NB4 (cell line): ENCODE measurements around the gene DLG5.

Source experiments
- MYC ChIP-seq: IDR thresholded peaks from 2 replicates; pipeline ENCODE4 v1.6.1; 2011; ENCODE audit warnings: low read depth, low read length
- POLR2A ChIP-seq: IDR thresholded peaks from 2 replicates; pipeline ENCODE4 v1.6.1; 2011; ENCODE audit warnings: mild to moderate bottlenecking; ENCODE audit not compliant: insufficient read length; ENCODE audit errors: extremely low read depth
- TF ChIP-seq, protein P1 (sequence below): IDR thresholded peaks from one replicate; pipeline ENCODE4 v1.5.1; 2012; ENCODE audit warnings: low read depth, low read length

DNA sequence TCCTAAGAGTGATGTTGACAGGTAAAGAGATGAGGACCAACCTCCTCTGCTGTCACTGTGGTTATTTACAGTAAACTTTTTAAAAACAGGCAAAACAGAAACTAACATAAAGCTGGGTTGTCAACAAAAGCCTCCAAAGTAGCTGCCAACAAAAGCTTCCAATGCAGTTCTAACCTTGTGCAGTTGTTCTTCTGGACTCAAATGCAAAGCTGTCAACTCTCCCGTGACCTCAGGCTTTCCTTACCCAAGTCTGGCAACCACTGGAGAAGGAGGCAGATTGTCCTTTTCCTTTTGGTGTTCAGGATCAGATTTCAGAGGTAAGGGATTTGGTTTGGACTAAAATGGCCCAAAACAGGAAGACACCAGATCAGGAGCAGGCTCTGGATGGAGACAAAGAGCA lies 63.1 kb downstream of the DLG5 start:
- TF ChIP-seq, protein P1, sequence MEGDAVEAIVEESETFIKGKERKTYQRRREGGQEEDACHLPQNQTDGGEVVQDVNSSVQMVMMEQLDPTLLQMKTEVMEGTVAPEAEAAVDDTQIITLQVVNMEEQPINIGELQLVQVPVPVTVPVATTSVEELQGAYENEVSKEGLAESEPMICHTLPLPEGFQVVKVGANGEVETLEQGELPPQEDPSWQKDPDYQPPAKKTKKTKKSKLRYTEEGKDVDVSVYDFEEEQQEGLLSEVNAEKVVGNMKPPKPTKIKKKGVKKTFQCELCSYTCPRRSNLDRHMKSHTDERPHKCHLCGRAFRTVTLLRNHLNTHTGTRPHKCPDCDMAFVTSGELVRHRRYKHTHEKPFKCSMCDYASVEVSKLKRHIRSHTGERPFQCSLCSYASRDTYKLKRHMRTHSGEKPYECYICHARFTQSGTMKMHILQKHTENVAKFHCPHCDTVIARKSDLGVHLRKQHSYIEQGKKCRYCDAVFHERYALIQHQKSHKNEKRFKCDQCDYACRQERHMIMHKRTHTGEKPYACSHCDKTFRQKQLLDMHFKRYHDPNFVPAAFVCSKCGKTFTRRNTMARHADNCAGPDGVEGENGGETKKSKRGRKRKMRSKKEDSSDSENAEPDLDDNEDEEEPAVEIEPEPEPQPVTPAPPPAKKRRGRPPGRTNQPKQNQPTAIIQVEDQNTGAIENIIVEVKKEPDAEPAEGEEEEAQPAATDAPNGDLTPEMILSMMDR, result no peak
- TF ChIP-seq POLR2A (no peak), MYC (no peak)
